K562 (cell line): ENCODE results near the gene ZNF429. TPM values are rescaled to one million over a fixed set of nuclear protein-coding genes. Genes with fewer than 3 reads are reported as not detected.

Experiments used
- FUS ChIP-seq: fragments of 200-400 bp; formaldehyde crosslinking; optimal IDR thresholded peaks from 2 replicates; pipeline ENCODE3; 2017; ENCODE audit warnings: low read depth, low read length
- ID3 ChIP-seq, 2 experiments: fragments of 250-450 bp in 1 of 2; fragments of 450-650 bp in 1 of 2; sonication (Bioruptor Pico) in 1 of 2; IDR thresholded peaks; 2 replicates each; pipeline versions ENCODE4 v1.6.1 to v1.8.0; 2016 to 2021; ENCODE audit warnings: mild to moderate bottlenecking in 2 of 2, moderate library complexity in 2 of 2, missing compliant biosample characterization in 1 of 2, missing genetic modification characterization in 1 of 2
- KHSRP ChIP-seq: fragments of 450-650 bp; IDR thresholded peaks from 2 replicates; pipeline ENCODE4 v1.6.1; 2017
- KLF13 ChIP-seq: fragments of 450-650 bp; IDR thresholded peaks from 2 replicates; pipeline ENCODE4 v1.6.1; 2016; ENCODE audit warnings: missing genetic modification characterization, low read depth, mild to moderate bottlenecking, missing compliant biosample characterization, moderate library complexity, borderline replicate concordance
- LCOR ChIP-seq: sonication (generic); formaldehyde crosslinking; IDR thresholded peaks from 2 replicates; pipeline ENCODE4 v1.8.0; 2022; ENCODE audit warnings: mild to moderate bottlenecking, missing genetic modification reagents
- MGA ChIP-seq: fragments of 450-650 bp; IDR thresholded peaks from 2 replicates; pipeline ENCODE4 v1.6.1; 2016; ENCODE audit warnings: mild to moderate bottlenecking, moderate library complexity
- NFE2 ChIP-seq: IDR thresholded peaks from 2 replicates; pipeline ENCODE4 v1.6.1; 2014; ENCODE audit warnings: antibody characterized with exemption, low read depth
- PBX2 ChIP-seq, 2 experiments: IDR thresholded peaks in 1 of 2; conservative IDR thresholded peaks in 1 of 2; 2 replicates each; pipeline ENCODE4 v1.6.1; 2016; ENCODE audit warnings: low read depth in 2 of 2, mild to moderate bottlenecking in 1 of 2, missing compliant biosample characterization in 1 of 2, missing genetic modification characterization in 1 of 2, moderate library complexity in 1 of 2
- RBBP5 ChIP-seq: fragments of 200-600 bp; sonication (generic); IDR thresholded peaks from 2 replicates; pipeline ENCODE4 v1.6.1; 2012; ENCODE audit warnings: borderline replicate concordance, mild to moderate bottlenecking, low read length, control low read depth, inconsistent platforms; ENCODE audit not compliant: insufficient read depth, poor library complexity, severe bottlenecking
- SMARCE1 ChIP-seq: fragments of 450-650 bp; IDR thresholded peaks from 2 replicates; pipeline ENCODE4 v1.7.1; 2016; ENCODE audit warnings: mild to moderate bottlenecking
- ZNF253 ChIP-seq: fragments of 250-450 bp; sonication (Bioruptor Pico); conservative IDR thresholded peaks from 2 replicates; pipeline ENCODE4 v1.6.1; 2021; ENCODE audit warnings: mild to moderate bottlenecking
- polyA plus RNA-seq, 8 experiments: library from polyadenylated mRNA; depleted of rRNA in 4 of 8; stranded (reverse) in 5 of 8; unstranded in 3 of 8; fragments of >200 nt; fragmentation: Nextera tagmentation in 2 of 8; fragmentation: Illumina TruSeq in 1 of 8; extraction: Ambion mirVana in 2 of 8; extraction: Trizol in 1 of 8; gene quantifications; 2 replicates each; pipeline versions ENCODE4 v1.2.1 to v1.2.3, GENCODE V29; 2011 to 2014; ENCODE audit warnings: inconsistent platforms in 1 of 8, missing spikeins in 1 of 8
- total RNA-seq, 7 experiments: library from RNA; depleted of rRNA in 6 of 7; stranded (reverse); fragments of >200 nt in 6 of 7; fragmentation: Illumina TruSeq in 2 of 7; extraction: Trizol in 2 of 7; gene quantifications; 2 replicates each; pipeline versions ENCODE4 v1.2.1 to v1.2.3, GENCODE V29; 2011 to 2021; ENCODE audit warnings: low replicate concordance in 1 of 7

Gene ZNF429
- total and polyA plus RNA-seq, 9 of the 15 experiments (the other 6 are each of a cell fraction or from before 2014, with no cell fraction given), result 11.4 to 24.5 (median 16.3) TPM

GRCh38 chr19:21593934-21594820 lies 88.8 kb downstream of the ZNF429 start (continued):
- no peak for TF ChIP-seq RBBP5
- TF ChIP-seq MGA, result no peak
- no peak for TF ChIP-seq LCOR (CRISPR knock-in tag)
- no peak for TF ChIP-seq ZNF253 (CRISPR knock-in tag)
- peak; percentile 81 for TF ChIP-seq SMARCE1
- no peak for TF ChIP-seq FUS
- TF ChIP-seq PBX2 (CRISPR knock-in tag; IDR thresholded peaks at IDR 0.05; ENCODE audit: low read depth), result no peak
- TF ChIP-seq PBX2 (tag; conservative IDR thresholded peaks at IDR 0.05; ENCODE audit: low read depth), result peak; percentile 81
- TF ChIP-seq KHSRP, result no peak
- TF ChIP-seq KLF13, result no peak
- TF ChIP-seq ID3 (CRISPR knock-in tag; IDR thresholded peaks at IDR 0.05), result no peak
- TF ChIP-seq ID3 (tag; IDR thresholded peaks at IDR 0.05), result 0 out of 2 replicates have a peak, but pooled peaks have one; percentile 50
- TF ChIP-seq NFE2, result peak; percentile 94
